Upper lobe of left lung (tissue), 6 donors: Measurements from ENCODE around the gene CCNJL. TPM values are rescaled to one million over a fixed set of nuclear protein-coding genes. Genes with fewer than 3 reads are reported as not detected.
"Not testable (repeated sequence)": the region's sequence is repeated elsewhere in the genome, so short reads cannot be mapped to it uniquely, and the experiment has no call there.

Source experiments
- ATAC-seq, 2 donors: fragments of 200-7000 bp; cut with Tn5 transposase; one replicate each; pipeline ENCODE4 v1.9.1; 2022; ENCODE audit warnings: mild to moderate bottlenecking in 2 of 2, moderate library complexity in 2 of 2; ENCODE audit not compliant: low FRiP score in 2 of 2
- DNase-seq, 2 donors: peaks; one replicate each; pipeline ENCODE4 v3.0.0-alpha.2; 2019 to 2020
- H3K27ac ChIP-seq, 4 donors: fragments of 200-600 bp; sonication (generic); one replicate each; pipeline ENCODE4 v1.5.1; 2016 to 2019
- H3K27me3 ChIP-seq, 4 donors: fragments of 200-600 bp; sonication (generic); one replicate each; pipeline ENCODE4 v1.5.1; 2017 to 2019
- H3K36me3 ChIP-seq, 4 donors: fragments of 200-600 bp; sonication (generic); one replicate each; pipeline ENCODE4 v1.5.1; 2016 to 2019
- H3K4me1 ChIP-seq, 4 donors: fragments of 200-600 bp; sonication (generic); one replicate each; pipeline ENCODE4 v1.5.1; 2018 to 2019
- H3K4me3 ChIP-seq, 4 donors: fragments of 200-600 bp; sonication (generic); one replicate each; pipeline ENCODE4 v1.5.1; 2017 to 2019; ENCODE audit warnings: mild to moderate bottlenecking in 2 of 4, moderate library complexity in 1 of 4
- H3K9me3 ChIP-seq, 4 donors: fragments of 200-600 bp; sonication (generic); one replicate each; pipeline ENCODE4 v1.5.1; 2018 to 2019
- CTCF ChIP-seq, 6 experiments: fragments of 450-650 bp in 4 of 6; fragments of 200-600 bp in 2 of 6; sonication (generic) in 2 of 6; IDR thresholded peaks; one replicate each; pipeline ENCODE4 v1.5.1; 2016 to 2019; ENCODE audit warnings: antibody characterized with exemption in 6 of 6
- EP300 ChIP-seq, 4 donors: sonication (generic); formaldehyde crosslinking; IDR thresholded peaks; one replicate each; pipeline ENCODE4 v1.5.1; 2017; ENCODE audit warnings: antibody characterized with exemption in 4 of 4, control low read depth in 2 of 4
- POLR2A ChIP-seq, 4 donors: fragments of 450-650 bp; IDR thresholded peaks; one replicate each; pipeline ENCODE4 v1.5.1; 2016 to 2017; ENCODE audit warnings: antibody characterized with exemption in 4 of 4, mild to moderate bottlenecking in 2 of 4
- POLR2AphosphoS5 ChIP-seq, 2 donors: sonication (generic); formaldehyde crosslinking; IDR thresholded peaks; one replicate each; pipeline ENCODE4 v1.5.1; 2017; ENCODE audit warnings: antibody characterized with exemption in 2 of 2
- WGBS, 2 donors: methylation state at CpG; one replicate each; pipeline ENCODE4 v1.1.5; 2017 to 2018; 5-methylcytosine and 5-hydroxymethylcytosine counted together
- total RNA-seq, 6 donors: library from RNA; depleted of rRNA in 4 of 6; stranded (reverse); fragments of >200 nt in 4 of 6; gene quantifications; one replicate each; pipeline versions ENCODE4 v1.1.0 to v1.2.1, GENCODE V29; 2016 to 2021
- donor health status: DM: no; HTN: no; CAD: no; lungs with moderate emphysema.
- donor health status: DM: no; HTN: yes; CAD: no; lungs with severe emphysema.

Gene CCNJL
- total RNA-seq, 6 donors from 2014 or later, result 15.6 to 25.2 (median 21.2) TPM

- no peak for DNase-seq
- Histone ChIP-seq H3K27me3 (no peaks in the 10 kb centered on the region), H3K36me3 (no peaks in the 10 kb centered on the region), H3K9me3 (no peaks in the 10 kb centered on the region), H3K4me3 (no peak overlapping the region), H3K4me1 (peaks cover 0 to 6% (median 0%) of the 10 kb centered on the region in 4 donors), H3K27ac (no peak overlapping the region)
- peak in 1 of 2 donors; percentile 28 for ATAC-seq
- 58 to 91% methylated on average over 2 to 4 of the region's 4 CpGs for WGBS, 2 donors
- TF ChIP-seq POLR2AphosphoS5 (IDR thresholded peaks at IDR 0.05) (no peak), EP300 (IDR thresholded peaks at IDR 0.05) (no peak), CTCF (IDR thresholded peaks at IDR 0.05) (no peak), POLR2A (IDR thresholded peaks at IDR 0.05) (no peak)
Observed at GRCh38 chr5:160342413-160342941, 30.1 kb upstream of the CCNJL start.

GRCh38 chr5:160341309-160341870 is 29.0 kb upstream of the CCNJL start:
- ATAC-seq, result no peak
- no peaks in the 10 kb centered on the region for H3K9me3 ChIP-seq
- peaks cover 0 to 6% (median 0%) of the 10 kb centered on the region in 4 donors for H3K4me1 ChIP-seq
- no peaks in the 10 kb centered on the region for H3K27me3 ChIP-seq
- no peak overlapping the region for H3K4me3 ChIP-seq
- no peaks in the 10 kb centered on the region for H3K36me3 ChIP-seq
- WGBS, 2 donors, result 67 to 68% methylated on average over 6 of the region's 6 CpGs
- TF ChIP-seq EP300 (IDR thresholded peaks at IDR 0.05), result no peak
- no peak for TF ChIP-seq CTCF (IDR thresholded peaks at IDR 0.05)
- TF ChIP-seq POLR2A (IDR thresholded peaks at IDR 0.05), result no peak
- no peak for TF ChIP-seq POLR2AphosphoS5 (IDR thresholded peaks at IDR 0.05)
- no peak for DNase-seq
- no peak overlapping the region for H3K27ac ChIP-seq

- DNase-seq, H3K27ac ChIP-seq, ATAC-seq, H3K36me3 ChIP-seq, H3K27me3 ChIP-seq, H3K9me3 ChIP-seq, H3K4me1 ChIP-seq, H3K4me3 ChIP-seq: not testable (repeated sequence)
Observed at GRCh38 chr5:160340513-160340912, 28.1 kb upstream of the CCNJL start.

GRCh38 chr5:160339406-160340130 is 27.2 kb upstream of the CCNJL start:
- Histone ChIP-seq H3K27ac (no peak overlapping the region), H3K4me3 (no peak overlapping the region), H3K36me3 (no peaks in the 10 kb centered on the region), H3K4me1 (no peaks in the 10 kb centered on the region), H3K9me3 (no peaks in the 10 kb centered on the region), H3K27me3 (no peaks in the 10 kb centered on the region)
- ATAC-seq, result no peak
- 78 to 79% methylated on average over 10 of the region's 10 CpGs for WGBS, 2 donors
- no peak for TF ChIP-seq POLR2A (IDR thresholded peaks at IDR 0.05)
- TF ChIP-seq CTCF (IDR thresholded peaks at IDR 0.05), result no peak
- TF ChIP-seq POLR2AphosphoS5 (IDR thresholded peaks at IDR 0.05), result no peak
- no peak for TF ChIP-seq EP300 (IDR thresholded peaks at IDR 0.05)
- no peak for DNase-seq

- 57 to 75% methylated on average over 3 of the region's 3 CpGs for WGBS, 2 donors
- H3K27ac ChIP-seq, result not testable (repeated sequence)
Observed at GRCh38 chr5:160334716-160335115, 22.4 kb upstream of the CCNJL start.

GRCh38 chr5:160333721-160334120 is 21.4 kb upstream of the CCNJL start:
- DNase-seq (no peak), ATAC-seq (peak in 1 of 2 donors; percentile 61)
- TF ChIP-seq POLR2A (IDR thresholded peaks at IDR 0.05) (no peak), EP300 (IDR thresholded peaks at IDR 0.05) (no peak), CTCF (IDR thresholded peaks at IDR 0.05) (no peak), POLR2AphosphoS5 (IDR thresholded peaks at IDR 0.05) (no peak)
- no peaks in the 10 kb centered on the region for H3K4me1 ChIP-seq
- H3K27me3 ChIP-seq, result no peaks in the 10 kb centered on the region
- H3K4me3 ChIP-seq, result no peak overlapping the region
- 76% methylated on average over 3 of the region's 3 CpGs for WGBS, 2 donors
- no peaks in the 10 kb centered on the region for H3K36me3 ChIP-seq
- no peak overlapping the region for H3K27ac ChIP-seq
- no peaks in the 10 kb centered on the region for H3K9me3 ChIP-seq

More at GRCh38 chr5:160334716-160335115, 22.4 kb upstream of the CCNJL start:
- not testable (repeated sequence) for H3K27me3 ChIP-seq, H3K4me3 ChIP-seq, DNase-seq, H3K36me3 ChIP-seq, ATAC-seq, H3K9me3 ChIP-seq, H3K4me1 ChIP-seq
